A172 (cell line): ENCODE results near the gene RIN3. TPM values are rescaled to one million over a fixed set of nuclear protein-coding genes. Genes with fewer than 3 reads are reported as not detected.
A peak's percentile ranks its signal among the peaks of the same experiment; 100 is the strongest.
"Not testable (repeated sequence)": the region's sequence is repeated elsewhere in the genome, so short reads cannot be mapped to it uniquely, and the experiment has no call there.

Source experiments
- DNase-seq: peaks from one replicate; pipeline ENCODE4 v3.0.0-alpha.2; 2015; ENCODE audit warnings: low spot score
- total RNA-seq: library from RNA; depleted of rRNA; stranded (reverse); fragments of >200 nt; shearing (Covaris generic); gene quantifications from 2 replicates; pipeline ENCODE4 v1.2.3, GENCODE V29; 2014

Gene RIN3
- total RNA-seq, 1 experiment from 2014 or later = 0.33 TPM

- DNase-seq = no peak
Measured at GRCh38 chr14:92665661-92666110, 152.1 kb downstream of the RIN3 start.

GRCh38 chr14:92666251-92666650 lies 152.7 kb downstream of the RIN3 start:
- no peak for DNase-seq

GRCh38 chr14:92668276-92668973 lies 154.8 kb downstream of the RIN3 start:
- DNase-seq = no peak

GRCh38 chr14:92670160-92670559 lies 156.6 kb downstream of the RIN3 start:
- DNase-seq = no peak

GRCh38 chr14:92670643-92671366 lies 157.2 kb downstream of the RIN3 start:
- DNase-seq = no peak

- no peak for DNase-seq
Measured at GRCh38 chr14:92673601-92674150, 160.1 kb downstream of the RIN3 start.

- DNase-seq = no peak
Measured at GRCh38 chr14:92675421-92675820, 161.8 kb downstream of the RIN3 start.

- no peak for DNase-seq
Measured at GRCh38 chr14:92675976-92676375, 162.4 kb downstream of the RIN3 start.

- no peak for DNase-seq
Measured at GRCh38 chr14:92676403-92677086, 163.0 kb downstream of the RIN3 start.

GRCh38 chr14:92677087-92677668 lies 163.6 kb downstream of the RIN3 start:
- no peak for DNase-seq

- no peak for DNase-seq
Measured at GRCh38 chr14:92677955-92678354, 164.4 kb downstream of the RIN3 start.

GRCh38 chr14:92678766-92679165 lies 165.2 kb downstream of the RIN3 start:
- DNase-seq = no peak

- DNase-seq = no peak
Measured at GRCh38 chr14:92679246-92679645, 165.7 kb downstream of the RIN3 start.

GRCh38 chr14:92680330-92680729 lies 166.7 kb downstream of the RIN3 start:
- DNase-seq = not testable (repeated sequence)

GRCh38 chr14:92680781-92681650 lies 167.4 kb downstream of the RIN3 start:
- peak; percentile 33 for DNase-seq

GRCh38 chr14:92683041-92683440 lies 169.5 kb downstream of the RIN3 start:
- DNase-seq = no peak

GRCh38 chr14:92684801-92685560 lies 171.4 kb downstream of the RIN3 start:
- no peak for DNase-seq

- no peak for DNase-seq
Measured at GRCh38 chr14:92685784-92686355, 172.3 kb downstream of the RIN3 start.

- no peak for DNase-seq
Measured at GRCh38 chr14:92686411-92686899, 172.9 kb downstream of the RIN3 start.
